HS-5 (cell line): ENCODE data around the gene PCGF1.

Experiments used
- DNase-seq: peaks from one replicate; pipeline ENCODE4 v3.0.0-alpha.2; 2012; ENCODE audit warnings: low read depth

The PCGF1 gene

GRCh38 chr2:74515271-74515980 lies 7.9 kb upstream of the PCGF1 start:
- no peak for DNase-seq

GRCh38 chr2:74514368-74515270 lies 7.1 kb upstream of the PCGF1 start, which contains the start of gene TLX2:
Gene TLX2 (plus strand): TSS chr2:74514450. CDS start chr2:74514807, 357 bp downstream.
- DNase-seq: no peak

- DNase-seq: no peak
Observed at GRCh38 chr2:74513605-74514367, 6.3 kb upstream of the PCGF1 start.

- no peak for DNase-seq
Observed at GRCh38 chr2:74512744-74513604, 5.5 kb upstream of the PCGF1 start.

- DNase-seq: no peak
Observed at GRCh38 chr2:74511104-74511989, 3.9 kb upstream of the PCGF1 start.

GRCh38 chr2:74510272-74510671 lies 2.8 kb upstream of the PCGF1 start:
- no peak for DNase-seq

GRCh38 chr2:74507926-74508520 lies 528 bp upstream of the PCGF1 start:
- no peak for DNase-seq

- no peak for DNase-seq
Observed at GRCh38 chr2:74505448-74506246, 1.8 kb downstream of the PCGF1 start.

- DNase-seq: no peak
Observed at GRCh38 chr2:74504591-74504990, 2.9 kb downstream of the PCGF1 start.

- no peak for DNase-seq
Observed at GRCh38 chr2:74503506-74504475, 3.7 kb downstream of the PCGF1 start.

GRCh38 chr2:74502720-74503505 lies 4.6 kb downstream of the PCGF1 start:
- DNase-seq: no peak

- no peak for DNase-seq
Observed at GRCh38 chr2:74502147-74502719, 5.3 kb downstream of the PCGF1 start.

- DNase-seq: no peak
Observed at GRCh38 chr2:74501335-74502071, 6.0 kb downstream of the PCGF1 start.

GRCh38 chr2:74500578-74500946 lies 6.9 kb downstream of the PCGF1 start:
- DNase-seq: no peak

- no peak for DNase-seq
Observed at GRCh38 chr2:74499940-74500577, 7.4 kb downstream of the PCGF1 start.
